K562 (cell line): Measurements from ENCODE around the gene GSG1. TPM values are rescaled to one million over a fixed set of nuclear protein-coding genes. Genes with fewer than 3 reads are reported as not detected.

Experiments used
- ATAC-seq: fragments of 200-7000 bp; cut with Tn5 transposase; 3 replicates; pipeline ENCODE4 v1.9.1; 2020; ENCODE audit warnings: moderate library complexity
- BruUV-seq: library from RNA; stranded (reverse); fragments of 400-500 nt; replicated peaks from 2 replicates; lab custom pipeline; 2021; lab: Mats Ljungman, UMichigan
- CTCF ChIA-PET: fragments of 300-600 bp; formaldehyde crosslinking; extraction: SDS; loops from one replicate; lab custom pipeline; 2021; ENCODE audit warnings: low intra/inter-chr PET ratio; lab: Yijun Ruan, JAX
- POLR2A ChIA-PET: fragments of 300-600, 350-650 bp; sonication (Branson Sonifier 250); formaldehyde crosslinking; extraction: SDS; loops from one replicate; lab custom pipeline; 2021; ENCODE audit warnings: antibody characterized with exemption, inconsistent platforms; lab: Yijun Ruan, JAX
- DNase-seq, 4 experiments: peaks; one replicate each; pipeline versions ENCODE4 v3.0.0 to v3.0.0-alpha.2; 2011 to 2018; ENCODE audit warnings: low spot score in 3 of 4, mixed read lengths in 3 of 4; ENCODE audit errors: extremely low read depth in 1 of 4
- FAIRE-seq: peaks from 2 replicates; lab custom pipeline; 2011; peaks lifted over from hg19 to GRCh38; lab: Jason Lieb, UNC
- H2AFZ ChIP-seq: 2 replicates; pipeline ENCODE4 v1.6.0; 2011; ENCODE audit warnings: low read depth, low read length, control low read depth, inconsistent platforms
- H3K27ac ChIP-seq: fragments of 200-600 bp; 3 replicates; pipeline ENCODE4 v1.8.0; 2011; ENCODE audit warnings: low read depth, mild to moderate bottlenecking, control low read depth, inconsistent platforms, low read length, moderate library complexity, mixed read lengths; ENCODE audit errors: extremely low read depth
- H3K27me3 ChIP-seq, 2 experiments: fragments of 300-600 bp in 1 of 2; 2 replicates in 1 of 2; 3 replicates in 1 of 2; pipeline versions ENCODE4 v1.6.0 to v1.8.0; 2011; ENCODE audit warnings: inconsistent platforms in 2 of 2, low read length in 2 of 2, mild to moderate bottlenecking in 1 of 2, mixed read lengths in 1 of 2, moderate library complexity in 1 of 2; ENCODE audit not compliant: control insufficient read depth in 2 of 2, insufficient read depth in 2 of 2
- H3K36me3 ChIP-seq: fragments of 300-600 bp; 3 replicates; pipeline ENCODE4 v1.8.0; 2011; ENCODE audit warnings: mild to moderate bottlenecking, low read length, inconsistent platforms; ENCODE audit not compliant: control insufficient read depth, insufficient read depth
- H3K4me1 ChIP-seq, 2 experiments: fragments of 200-600 bp in 1 of 2; replicated peaks in 1 of 2; 2 replicates in 1 of 2; 3 replicates in 1 of 2; pipeline versions ENCODE4 v1.5.1 to v1.8.0; 2011; ENCODE audit warnings: inconsistent platforms in 2 of 2, low read length in 2 of 2, mild to moderate bottlenecking in 1 of 2, mixed read lengths in 1 of 2, moderate library complexity in 1 of 2; ENCODE audit not compliant: control insufficient read depth in 2 of 2, insufficient read depth in 2 of 2
- H3K4me2 ChIP-seq: 2 replicates; pipeline ENCODE4 v1.6.1; 2011; ENCODE audit warnings: low read length, control low read depth, inconsistent platforms, mixed read lengths; ENCODE audit not compliant: insufficient read depth
- H3K4me3 ChIP-seq: fragments of 200-600 bp; sonication (generic), shearing (Covaris generic); 2 replicates; pipeline ENCODE4 v1.5.1; 2016; ENCODE audit warnings: control low read depth, inconsistent platforms
- H3K79me2 ChIP-seq: fragments of 200-600 bp; 3 replicates; pipeline ENCODE4 v1.8.0; 2011; ENCODE audit warnings: low read length, inconsistent platforms; ENCODE audit not compliant: control insufficient read depth, insufficient read depth
- H3K9ac ChIP-seq, 2 experiments: 2 replicates each; pipeline versions ENCODE4 v1.6.0 to v1.6.1; 2011; ENCODE audit warnings: low read depth in 2 of 2, low read length in 2 of 2, control low read depth in 1 of 2, inconsistent platforms in 1 of 2, mild to moderate bottlenecking in 1 of 2, mixed read lengths in 1 of 2; ENCODE audit not compliant: insufficient read depth in 1 of 2
- H3K9me1 ChIP-seq: one replicate; pipeline ENCODE4 v1.6.0; 2011; ENCODE audit warnings: inconsistent platforms, mild to moderate bottlenecking, low read length, moderate library complexity; ENCODE audit not compliant: control insufficient read depth, insufficient read depth
- H3K9me3 ChIP-seq: replicated peaks from 2 replicates; pipeline ENCODE4 v1.5.1; 2011; ENCODE audit warnings: low read depth, low read length, inconsistent platforms; ENCODE audit not compliant: control insufficient read depth, insufficient read depth
- H4K20me1 ChIP-seq: replicated peaks from 2 replicates; pipeline ENCODE4 v1.6.1; 2011; ENCODE audit warnings: low read length, inconsistent platforms, mixed read lengths; ENCODE audit not compliant: control insufficient read depth, insufficient read depth
- ELF1 ChIP-seq: fragments of 200-800 bp; sonication (Bioruptor generic); IDR thresholded peaks from 2 replicates; pipeline ENCODE4 v1.6.1; 2016; ENCODE audit warnings: missing genetic modification characterization, missing compliant biosample characterization
- ETV6 ChIP-seq, 3 experiments: fragments of 150-350 bp in 1 of 3; sonication (generic) in 1 of 3; formaldehyde crosslinking in 1 of 3; IDR thresholded peaks; 2 replicates each; pipeline versions ENCODE4 v1.6.1 to v1.8.0; 2014 to 2022; ENCODE audit warnings: borderline replicate concordance in 2 of 3, low read depth in 2 of 3, antibody characterized with exemption in 1 of 3, low read length in 1 of 3, mild to moderate bottlenecking in 1 of 3, missing genetic modification reagents in 1 of 3
- GABPA ChIP-seq: fragments of 200-800 bp; sonication (Bioruptor generic); conservative IDR thresholded peaks from 2 replicates; pipeline ENCODE4 v1.6.1; 2016; ENCODE audit warnings: low read depth, missing genetic modification characterization, missing compliant biosample characterization
- ILK ChIP-seq: fragments of 450-650 bp; IDR thresholded peaks from 2 replicates; pipeline ENCODE4 v1.6.1; 2016; ENCODE audit warnings: missing genetic modification characterization, low read depth, mild to moderate bottlenecking, missing compliant biosample characterization, moderate library complexity, borderline replicate concordance
- KDM1A ChIP-seq, 2 experiments: fragments of 450-650 bp; IDR thresholded peaks; 2 replicates each; pipeline ENCODE4 v1.6.1; 2016; ENCODE audit warnings: mild to moderate bottlenecking in 2 of 2
- KHSRP ChIP-seq: fragments of 450-650 bp; IDR thresholded peaks from 2 replicates; pipeline ENCODE4 v1.6.1; 2017
- MTA3 ChIP-seq: fragments of 450-650 bp; formaldehyde crosslinking; IDR thresholded peaks from 2 replicates; pipeline ENCODE4 v1.6.1; 2017; ENCODE audit warnings: mild to moderate bottlenecking, borderline replicate concordance
- RBM22 ChIP-seq: fragments of 200-400 bp; formaldehyde crosslinking; IDR thresholded peaks from 2 replicates; pipeline ENCODE4 v1.6.1; 2018; ENCODE audit warnings: low read length, low read depth; ENCODE audit not compliant: poor library complexity, severe bottlenecking
- SRF ChIP-seq, 2 experiments: fragments of 250-450, 450-650 bp in 1 of 2; sonication (Bioruptor Pico) in 1 of 2; sonication (generic) in 1 of 2; formaldehyde crosslinking; IDR thresholded peaks; 2 replicates each; pipeline versions ENCODE4 v1.5.0 to v1.5.1; 2020 to 2022; ENCODE audit warnings: mild to moderate bottlenecking in 1 of 2, missing genetic modification reagents in 1 of 2
- STAT5B ChIP-seq: fragments of 250-450 bp; sonication (Bioruptor Pico); IDR thresholded peaks from 2 replicates; pipeline ENCODE4 v1.8.0; 2021; ENCODE audit warnings: mild to moderate bottlenecking, inconsistent platforms
- ZKSCAN8 ChIP-seq: fragments of 200-800 bp; sonication (Bioruptor generic); IDR thresholded peaks from 2 replicates; pipeline ENCODE4 v1.6.1; 2016; ENCODE audit warnings: missing genetic modification characterization, missing compliant biosample characterization
- ZNF140 ChIP-seq: fragments of 250-450 bp; sonication (Bioruptor Pico); IDR thresholded peaks from 2 replicates; pipeline ENCODE4 v1.8.0; 2021; ENCODE audit warnings: moderate library complexity, mild to moderate bottlenecking, inconsistent platforms
- ZNF146 ChIP-seq: IDR thresholded peaks from one replicate; pipeline ENCODE4 v1.6.1; 2018; ENCODE audit warnings: missing compliant biosample characterization; ENCODE audit not compliant: unreplicated experiment
- ZNF217 ChIP-seq: sonication (generic); formaldehyde crosslinking; IDR thresholded peaks from 2 replicates; pipeline ENCODE4 v1.8.0; 2022; ENCODE audit warnings: mild to moderate bottlenecking, missing genetic modification reagents
- ZNF316 ChIP-seq: fragments of 450-650 bp; IDR thresholded peaks from 2 replicates; pipeline ENCODE4 v1.6.1; 2016
- ZNF586 ChIP-seq: fragments of 450-650 bp; formaldehyde crosslinking; conservative IDR thresholded peaks from 2 replicates; pipeline ENCODE4 v1.4.0; 2020; ENCODE audit warnings: mild to moderate bottlenecking, moderate library complexity
- WGBS: fragments of 100-300 bp; shearing (Covaris generic); methylation state at CpG from one replicate; pipeline ENCODE4 v1.1.6; 2016; ENCODE audit warnings: low coverage, mixed read lengths; ENCODE audit not compliant: insufficient coverage; ENCODE audit errors: missing lambda C conversion rate; 5-methylcytosine and 5-hydroxymethylcytosine counted together
- in situ Hi-C: fragments of 300-500 bp; cut with MboI; formaldehyde crosslinking; loops from 4 replicates; pipeline ENCODE4 v1.15.0; 2018; ENCODE audit warnings: inconsistent platforms, mixed read lengths
- intact Hi-C: fragments of 100-400 bp; cut with micrococcal nuclease; formaldehyde crosslinking; loops from 2 replicates; pipeline ENCODE4 v1.14.2; 2022
- polyA plus RNA-seq, 8 experiments: library from polyadenylated mRNA; depleted of rRNA in 4 of 8; stranded (reverse) in 5 of 8; unstranded in 3 of 8; fragments of >200 nt; fragmentation: Nextera tagmentation in 2 of 8; fragmentation: Illumina TruSeq in 1 of 8; extraction: Ambion mirVana in 2 of 8; extraction: Trizol in 1 of 8; gene quantifications; 2 replicates each; pipeline versions ENCODE4 v1.2.1 to v1.2.3, GENCODE V29; 2011 to 2014; ENCODE audit warnings: inconsistent platforms in 1 of 8, missing spikeins in 1 of 8
- total RNA-seq, 7 experiments: library from RNA; depleted of rRNA in 6 of 7; stranded (reverse); fragments of >200 nt in 6 of 7; fragmentation: Illumina TruSeq in 2 of 7; extraction: Trizol in 2 of 7; gene quantifications; 2 replicates each; pipeline versions ENCODE4 v1.2.1 to v1.2.3, GENCODE V29; 2011 to 2021; ENCODE audit warnings: low replicate concordance in 1 of 7
- TF ChIP-seq, protein P1 (sequence below): sonication (generic); formaldehyde crosslinking; IDR thresholded peaks from 2 replicates; pipeline ENCODE4 v1.8.0; 2022; ENCODE audit warnings: mild to moderate bottlenecking, missing genetic modification reagents
- TF ChIP-seq, protein P2 (sequence below): fragments of 450-650 bp; IDR thresholded peaks from 2 replicates; pipeline ENCODE4 v1.7.0; 2016; ENCODE audit warnings: borderline replicate concordance

The GSG1 gene
- total and polyA plus RNA-seq, 9 of the 15 experiments (the other 6 are each of a cell fraction or from before 2014, with no cell fraction given) = not detected

DNA sequence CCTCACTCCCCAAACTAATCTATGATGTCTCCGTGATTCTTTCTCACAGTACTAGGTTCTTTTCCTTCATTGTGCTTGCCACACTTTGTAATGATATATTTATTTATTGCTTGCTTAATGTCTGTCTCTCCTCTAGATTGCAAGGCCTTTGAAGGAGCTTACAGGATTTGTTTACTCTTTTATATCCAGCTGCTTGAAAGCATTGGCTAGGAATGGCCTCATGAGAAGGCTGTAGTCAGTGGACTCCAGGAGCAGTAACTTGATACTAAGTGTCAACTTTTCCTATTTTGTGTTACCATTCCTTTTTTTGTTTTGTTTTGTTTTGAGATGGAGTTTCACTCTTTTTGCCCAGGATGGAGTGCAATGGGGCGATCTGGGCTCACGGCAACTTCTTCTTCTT is 66.6 kb downstream of the GSG1 start:
- Histone ChIP-seq H3K4me1 (no peaks in the 10 kb centered on the region), H2AFZ (no peak overlapping the region), H3K4me2 (no peak overlapping the region), H3K9ac (no peak overlapping the region), H3K36me3 (no peaks in the 10 kb centered on the region), H3K27me3 (no peaks in the 10 kb centered on the region), H3K9me3 (no peaks in the 10 kb centered on the region), H3K79me2 (no peaks in the 10 kb centered on the region), H3K9me1 (no peaks in the 10 kb centered on the region), H3K27ac (no peak overlapping the region), H3K4me3 (no peak overlapping the region), H4K20me1 (no peaks in the 10 kb centered on the region)
- 52% methylated on average over 2 of the region's 3 CpGs for WGBS
- ATAC-seq (no peak), FAIRE-seq (no peak), DNase-seq (no peak)
- intact Hi-C loops = no loop called here
- ChIA-PET CTCF (no interaction called here), POLR2A (no interaction called here)
- TF ChIP-seq KHSRP (no peak), ETV6 (IDR thresholded peaks at IDR 0.05; ENCODE audit: borderline replicate concordance in 1 of 2, low read depth in 2 of 2, low read length in 1 of 2) (no peak), ETV6 (CRISPR knock-in tag; IDR thresholded peaks at IDR 0.05; ENCODE audit: borderline replicate concordance) (no peak), KDM1A (IDR thresholded peaks at IDR 0.05) (no peak), RBM22 (no peak), ZNF217 (no peak), SRF (CRISPR knock-in tag; IDR thresholded peaks at IDR 0.05) (no peak), ZKSCAN8 (CRISPR knock-in tag) (no peak), ZNF140 (CRISPR knock-in tag) (no peak), MTA3 (no peak), ZNF316 (no peak), ILK (tag) (no peak), GABPA (no peak), STAT5B (CRISPR knock-in tag) (no peak), ZNF146 (CRISPR knock-in tag) (no peak), ZNF586 (CRISPR knock-in tag) (no peak), ELF1 (tag) (no peak)
- TF ChIP-seq, protein P1, sequence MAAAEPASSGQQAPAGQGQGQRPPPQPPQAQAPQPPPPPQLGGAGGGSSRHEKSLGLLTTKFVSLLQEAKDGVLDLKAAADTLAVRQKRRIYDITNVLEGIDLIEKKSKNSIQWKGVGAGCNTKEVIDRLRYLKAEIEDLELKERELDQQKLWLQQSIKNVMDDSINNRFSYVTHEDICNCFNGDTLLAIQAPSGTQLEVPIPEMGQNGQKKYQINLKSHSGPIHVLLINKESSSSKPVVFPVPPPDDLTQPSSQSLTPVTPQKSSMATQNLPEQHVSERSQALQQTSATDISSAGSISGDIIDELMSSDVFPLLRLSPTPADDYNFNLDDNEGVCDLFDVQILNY (CRISPR knock-in tag) = no peak
- TF ChIP-seq, protein P2, sequence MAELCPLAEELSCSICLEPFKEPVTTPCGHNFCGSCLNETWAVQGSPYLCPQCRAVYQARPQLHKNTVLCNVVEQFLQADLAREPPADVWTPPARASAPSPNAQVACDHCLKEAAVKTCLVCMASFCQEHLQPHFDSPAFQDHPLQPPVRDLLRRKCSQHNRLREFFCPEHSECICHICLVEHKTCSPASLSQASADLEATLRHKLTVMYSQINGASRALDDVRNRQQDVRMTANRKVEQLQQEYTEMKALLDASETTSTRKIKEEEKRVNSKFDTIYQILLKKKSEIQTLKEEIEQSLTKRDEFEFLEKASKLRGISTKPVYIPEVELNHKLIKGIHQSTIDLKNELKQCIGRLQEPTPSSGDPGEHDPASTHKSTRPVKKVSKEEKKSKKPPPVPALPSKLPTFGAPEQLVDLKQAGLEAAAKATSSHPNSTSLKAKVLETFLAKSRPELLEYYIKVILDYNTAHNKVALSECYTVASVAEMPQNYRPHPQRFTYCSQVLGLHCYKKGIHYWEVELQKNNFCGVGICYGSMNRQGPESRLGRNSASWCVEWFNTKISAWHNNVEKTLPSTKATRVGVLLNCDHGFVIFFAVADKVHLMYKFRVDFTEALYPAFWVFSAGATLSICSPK = no peak
- no TSS peak for BruUV-seq
- in situ Hi-C loops = no loop called here
